Mucosa of rectum (tissue), 2 donors: ENCODE results near the gene BCAS1.

ENCODE experiments used
- H3K27ac ChIP-seq, 2 donors: one replicate each; pipeline ENCODE4 v1.7.0; 2013; ENCODE audit warnings: inconsistent platforms in 2 of 2, low read depth in 2 of 2, low read length in 2 of 2
- H3K27me3 ChIP-seq, 2 donors: one replicate each; pipeline ENCODE4 v1.7.0; 2013; ENCODE audit warnings: low read length in 2 of 2; ENCODE audit not compliant: control insufficient read depth in 2 of 2, insufficient read depth in 2 of 2
- H3K36me3 ChIP-seq, 2 donors: one replicate each; pipeline ENCODE4 v1.7.0; 2013; ENCODE audit warnings: low read length in 2 of 2; ENCODE audit not compliant: control insufficient read depth in 2 of 2, insufficient read depth in 2 of 2
- H3K4me1 ChIP-seq, 2 donors: one replicate each; pipeline ENCODE4 v1.7.0; 2013; ENCODE audit warnings: low read length in 2 of 2, mild to moderate bottlenecking in 1 of 2; ENCODE audit not compliant: control insufficient read depth in 2 of 2, insufficient read depth in 2 of 2
- H3K4me3 ChIP-seq, 2 donors: one replicate each; pipeline ENCODE4 v1.7.0; 2013; ENCODE audit warnings: low read length in 2 of 2
- H3K9ac ChIP-seq, 2 donors: one replicate each; pipeline ENCODE4 v1.7.0; 2013; ENCODE audit warnings: low read length in 2 of 2, low read depth in 1 of 2, mild to moderate bottlenecking in 1 of 2
- H3K9me3 ChIP-seq, 2 donors: one replicate each; pipeline ENCODE4 v1.7.0; 2013; ENCODE audit warnings: low read length in 2 of 2; ENCODE audit not compliant: control insufficient read depth in 2 of 2
- donor health status: healthy.
- donor health status: Normal muscosa, but diverticular disease.

Gene BCAS1

DNA sequence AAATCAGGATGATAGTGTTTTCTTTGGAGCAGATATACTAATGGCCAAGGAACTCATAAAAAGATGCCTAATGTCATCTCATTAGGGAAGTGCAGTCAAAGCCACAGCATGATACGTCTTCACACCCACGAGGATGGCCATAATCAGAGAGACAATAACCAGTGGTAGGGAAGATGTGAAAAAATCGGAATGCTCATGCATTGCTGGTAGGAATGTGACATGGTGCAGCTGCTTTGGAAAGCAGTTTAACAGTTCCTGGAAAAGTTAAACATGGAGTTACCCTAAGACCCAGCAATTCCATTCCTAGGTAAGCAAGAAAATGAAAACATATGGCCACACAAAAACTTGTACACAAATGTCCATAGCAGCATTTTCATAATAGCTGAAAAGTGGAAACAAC is 29.9 kb downstream of the BCAS1 start:
- H3K27me3 ChIP-seq = no peaks in the 10 kb centered on the region
- no peak overlapping the region for H3K4me3 ChIP-seq
- no peak overlapping the region for H3K9ac ChIP-seq
- no peak overlapping the region for H3K27ac ChIP-seq
- no peaks in the 10 kb centered on the region for H3K4me1 ChIP-seq
- no peaks in the 10 kb centered on the region for H3K9me3 ChIP-seq
- no peaks in the 10 kb centered on the region for H3K36me3 ChIP-seq

DNA sequence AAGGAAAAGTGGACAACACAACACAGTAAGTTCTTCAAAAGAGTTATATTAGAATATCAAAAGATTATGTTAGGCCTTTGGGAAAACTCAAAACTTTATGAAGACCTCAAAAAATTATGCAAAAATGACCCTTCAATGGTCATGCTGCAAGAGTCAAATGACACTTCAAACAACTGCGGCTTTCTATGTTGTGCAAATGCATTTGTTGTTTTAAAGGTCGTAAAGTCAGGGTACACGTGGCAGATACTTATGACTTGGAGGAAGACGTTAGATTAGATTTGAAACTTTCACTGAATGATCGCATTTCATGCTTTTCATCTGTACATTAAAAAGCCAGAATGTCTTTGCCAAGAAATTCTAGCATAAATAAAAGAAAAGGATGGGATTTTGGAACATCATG is 31.4 kb downstream of the BCAS1 start:
- Histone ChIP-seq H3K4me3 (no peak overlapping the region), H3K27me3 (no peaks in the 10 kb centered on the region), H3K9ac (no peak overlapping the region), H3K36me3 (no peaks in the 10 kb centered on the region), H3K9me3 (no peaks in the 10 kb centered on the region), H3K4me1 (no peaks in the 10 kb centered on the region), H3K27ac (no peak overlapping the region)

DNA sequence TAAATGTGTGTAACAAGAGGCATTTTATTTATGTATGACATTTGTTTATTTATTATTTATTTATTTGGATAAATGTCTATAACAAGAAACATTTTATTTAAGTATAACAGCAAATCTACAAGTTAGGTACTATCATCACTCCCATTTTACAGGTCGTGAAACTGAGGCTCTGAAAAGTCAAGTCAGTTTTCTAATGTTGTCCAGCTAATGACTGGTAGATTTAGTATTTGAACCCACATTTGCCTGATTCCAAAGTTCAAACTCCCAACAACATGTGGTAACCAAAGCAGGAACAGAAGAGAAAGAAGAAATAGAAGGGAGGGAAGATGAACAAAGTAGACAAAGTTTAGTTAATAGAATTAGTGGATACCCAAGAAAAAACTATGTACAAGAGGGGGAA is 32.9 kb downstream of the BCAS1 start:
- Histone ChIP-seq H3K4me1 (no peaks in the 10 kb centered on the region), H3K9me3 (no peaks in the 10 kb centered on the region), H3K36me3 (no peaks in the 10 kb centered on the region), H3K27ac (no peak overlapping the region), H3K9ac (no peak overlapping the region), H3K4me3 (no peak overlapping the region), H3K27me3 (no peaks in the 10 kb centered on the region)

DNA sequence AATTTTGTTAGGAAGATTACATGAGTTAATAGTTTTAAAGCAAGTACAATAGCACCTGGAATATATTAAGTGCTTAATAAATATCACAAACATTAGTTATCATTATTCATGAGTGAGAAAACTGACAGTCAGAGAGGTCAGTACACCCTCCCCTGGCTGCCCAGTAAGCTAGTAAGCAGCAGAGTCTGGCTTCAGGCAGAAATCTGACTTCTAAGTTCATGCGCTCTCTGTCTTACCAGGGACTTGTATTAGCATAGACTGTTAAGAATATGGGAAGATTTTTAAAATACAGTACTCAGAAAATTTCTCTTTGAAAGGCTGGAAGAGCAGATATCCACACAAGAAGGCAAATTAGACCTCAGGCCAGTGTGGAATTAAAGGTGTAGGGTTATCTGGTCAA is 40.8 kb downstream of the BCAS1 start:
- Histone ChIP-seq H3K4me1 (peaks cover 0 to 14% of the 10 kb centered on the region in 2 donors), H3K9me3 (no peaks in the 10 kb centered on the region), H3K36me3 (peaks cover 0 to 13% of the 10 kb centered on the region in 2 donors), H3K27ac (no peak overlapping the region), H3K27me3 (no peaks in the 10 kb centered on the region), H3K9ac (no peak overlapping the region), H3K4me3 (no peak overlapping the region)

DNA sequence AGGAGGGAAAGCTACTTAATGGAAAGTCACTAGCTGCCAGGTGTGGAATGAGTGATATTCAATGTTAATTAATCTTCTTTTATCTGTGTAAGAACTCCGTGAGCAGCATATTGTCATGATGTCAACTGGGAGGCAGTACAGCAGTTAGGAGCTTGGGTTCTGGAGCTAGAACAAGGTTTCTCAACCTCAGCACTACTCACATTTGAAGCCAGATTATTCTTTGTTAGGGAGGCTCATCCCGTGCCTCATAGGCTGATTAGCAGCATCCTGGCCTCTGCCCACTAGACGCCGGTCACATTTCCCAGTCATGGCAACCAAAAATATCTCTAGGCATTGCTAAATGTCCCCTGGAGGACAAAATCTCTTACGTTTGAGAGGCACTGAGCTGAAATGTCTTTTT is 41.2 kb downstream of the BCAS1 start:
- Histone ChIP-seq H3K9me3 (no peaks in the 10 kb centered on the region), H3K9ac (no peak overlapping the region), H3K4me3 (no peak overlapping the region), H3K27ac (no peak overlapping the region), H3K4me1 (peaks cover 0 to 14% of the 10 kb centered on the region in 2 donors), H3K27me3 (no peaks in the 10 kb centered on the region), H3K36me3 (peaks cover 0 to 13% of the 10 kb centered on the region in 2 donors)

DNA sequence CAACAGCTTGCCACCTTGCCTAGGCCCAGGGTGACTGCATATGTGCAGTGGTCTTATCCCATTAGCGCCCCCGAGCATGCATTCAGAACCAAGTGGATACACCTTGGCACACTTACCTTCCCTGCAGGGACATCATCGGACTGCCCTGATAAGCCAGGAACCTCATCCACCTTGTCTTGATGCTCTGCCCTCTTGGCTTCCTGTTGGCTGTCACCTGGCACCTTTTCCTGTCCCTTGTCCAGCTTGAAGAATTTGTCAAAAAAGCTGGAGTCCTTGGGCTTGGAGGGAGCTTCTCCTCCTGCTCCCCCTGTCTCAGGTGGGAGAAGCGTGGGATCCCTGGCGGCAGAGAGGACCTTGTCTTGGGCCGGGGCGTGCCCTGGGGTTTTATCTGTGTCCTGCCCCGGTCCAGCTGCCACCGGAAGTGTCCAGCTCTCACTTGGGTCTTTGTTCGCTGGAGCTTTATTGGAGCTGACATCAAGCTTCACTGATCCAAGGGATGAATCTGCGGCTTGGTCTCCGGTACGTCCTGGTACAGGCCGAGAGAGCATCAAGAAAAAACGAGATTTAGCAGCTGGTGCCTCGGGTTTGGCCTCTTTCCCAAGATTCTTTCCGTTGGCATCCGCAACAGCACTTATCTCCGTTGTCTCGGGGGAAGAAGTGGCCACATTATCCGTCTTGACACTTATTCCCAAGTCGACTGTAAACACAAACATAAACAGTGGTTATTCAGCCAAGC is 42.0 kb downstream of the BCAS1 start:
- Histone ChIP-seq H3K4me3 (no peak overlapping the region), H3K27ac (peak overlapping the region in 1 of 2 donors; percentile 22), H3K27me3 (no peaks in the 10 kb centered on the region), H3K4me1 (peaks cover 0 to 14% of the 10 kb centered on the region in 2 donors), H3K9me3 (no peaks in the 10 kb centered on the region), H3K9ac (peak overlapping the region in 1 of 2 donors; percentile 18), H3K36me3 (peaks cover 0 to 13% of the 10 kb centered on the region in 2 donors)

DNA sequence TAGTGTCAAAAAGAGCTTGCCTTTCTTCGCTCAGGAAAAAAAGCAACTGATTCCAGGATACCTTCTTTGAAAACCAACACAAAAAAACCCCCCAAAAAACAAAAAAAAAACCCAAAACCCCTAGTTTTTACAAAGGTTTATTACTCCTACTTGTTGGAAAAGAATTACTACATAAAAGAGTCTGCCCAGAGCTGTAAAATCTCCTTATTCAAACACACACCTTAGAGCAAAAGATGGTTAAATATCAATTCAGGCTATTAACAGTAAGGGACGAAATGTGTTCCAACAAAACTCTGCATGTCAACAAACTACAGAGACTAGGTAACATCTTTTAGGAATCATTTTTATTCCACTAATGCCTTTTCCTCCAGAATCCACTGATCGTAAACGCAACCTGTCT is 42.7 kb downstream of the BCAS1 start:
- Histone ChIP-seq H3K4me3 (no peak overlapping the region), H3K36me3 (peaks cover 0 to 16% of the 10 kb centered on the region in 2 donors), H3K9ac (no peak overlapping the region), H3K9me3 (no peaks in the 10 kb centered on the region), H3K27ac (peak overlapping the region in 1 of 2 donors; percentile 22), H3K4me1 (peaks cover 0 to 14% of the 10 kb centered on the region in 2 donors), H3K27me3 (no peaks in the 10 kb centered on the region)

DNA sequence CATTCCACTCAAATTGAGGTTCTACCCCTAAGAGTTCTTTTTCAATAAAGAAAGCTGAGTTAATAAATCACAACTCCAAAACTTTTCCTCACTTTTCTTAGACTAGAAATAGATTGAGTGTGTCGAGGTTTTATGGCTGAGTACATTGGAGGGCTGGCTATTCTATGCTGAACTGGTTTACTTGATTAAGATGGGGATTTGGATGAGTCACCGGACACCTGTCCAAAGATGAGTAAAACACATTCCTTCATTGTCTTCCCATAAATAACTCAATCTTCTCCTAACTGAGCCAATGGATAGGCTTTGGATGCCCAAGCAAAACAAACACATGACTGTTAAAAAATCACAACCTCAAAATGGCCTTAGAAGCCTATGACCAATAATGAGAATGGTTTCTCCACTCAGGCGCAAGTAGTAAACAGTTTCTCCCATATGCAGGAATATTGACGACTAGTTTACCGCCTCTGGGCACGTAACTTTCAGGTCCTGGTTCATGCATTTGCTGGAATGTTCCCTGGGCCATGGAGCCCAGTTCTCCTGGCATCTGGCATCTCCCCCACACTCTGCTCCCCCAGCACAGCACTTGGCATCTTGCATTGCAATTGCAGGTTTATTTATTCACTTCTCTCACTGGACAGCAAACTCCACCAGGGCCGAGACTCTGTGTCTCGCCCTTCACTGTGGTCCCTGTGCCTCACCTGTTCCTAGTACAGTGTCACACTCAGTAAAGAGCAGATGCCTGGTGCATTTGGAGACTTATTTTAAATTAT is 43.9 kb downstream of the BCAS1 start:
- no peak overlapping the region for H3K27ac ChIP-seq
- H3K9me3 ChIP-seq = no peaks in the 10 kb centered on the region
- peaks cover 0 to 14% of the 10 kb centered on the region in 2 donors for H3K4me1 ChIP-seq
- H3K4me3 ChIP-seq = no peak overlapping the region
- H3K27me3 ChIP-seq = no peaks in the 10 kb centered on the region
- peaks cover 0 to 16% of the 10 kb centered on the region in 2 donors for H3K36me3 ChIP-seq
- H3K9ac ChIP-seq = no peak overlapping the region

DNA sequence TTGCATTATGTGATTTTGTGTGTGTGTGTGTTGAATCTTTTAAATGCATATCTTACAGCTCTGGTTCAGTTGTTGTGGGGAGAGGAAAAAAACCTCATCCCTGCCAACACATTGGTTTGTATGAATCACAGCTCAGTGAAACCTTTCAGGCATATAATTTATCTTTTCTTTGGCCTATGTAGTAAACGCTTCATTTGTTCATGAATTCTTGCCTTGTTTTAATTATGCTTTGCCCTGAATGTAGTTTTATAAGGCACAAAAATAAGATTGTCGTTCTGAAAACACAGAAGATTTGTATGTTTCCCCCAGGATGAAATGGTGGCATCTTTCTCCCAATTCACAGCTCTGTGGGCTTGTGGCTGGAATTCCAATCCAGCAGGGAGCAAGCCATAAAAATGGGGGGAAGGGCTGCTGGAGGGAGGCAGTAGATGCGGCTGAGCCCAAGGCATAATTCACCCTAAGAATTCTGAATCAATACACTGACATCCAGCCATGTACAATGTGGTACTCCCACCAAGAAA is 45.1 kb downstream of the BCAS1 start:
- Histone ChIP-seq H3K27me3 (no peaks in the 10 kb centered on the region), H3K27ac (no peak overlapping the region), H3K9me3 (no peaks in the 10 kb centered on the region), H3K4me3 (no peak overlapping the region), H3K9ac (no peak overlapping the region), H3K4me1 (peaks cover 0 to 14% of the 10 kb centered on the region in 2 donors), H3K36me3 (peaks cover 0 to 17% of the 10 kb centered on the region in 2 donors)

DNA sequence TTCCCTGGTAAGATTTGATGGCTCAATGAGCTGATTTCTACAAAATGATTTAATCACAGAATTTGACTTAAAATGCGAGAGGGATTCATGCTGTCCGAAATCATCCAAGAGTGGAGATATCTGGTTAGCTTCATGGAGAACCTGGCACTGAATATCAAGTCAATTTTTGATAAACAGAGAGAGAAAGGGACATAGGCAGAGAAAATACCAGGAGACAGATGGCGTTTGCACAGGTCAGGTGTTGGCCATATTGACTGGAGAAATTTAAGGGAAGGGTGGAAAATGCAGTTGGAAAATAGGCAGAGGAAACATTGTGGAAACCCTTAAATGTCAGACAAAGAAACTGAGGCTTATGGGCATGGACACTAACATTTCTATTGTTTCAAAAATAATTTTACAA is 47.0 kb downstream of the BCAS1 start:
- Histone ChIP-seq H3K9me3 (no peaks in the 10 kb centered on the region), H3K27ac (no peak overlapping the region), H3K36me3 (peaks cover 0 to 10% of the 10 kb centered on the region in 2 donors), H3K9ac (no peak overlapping the region), H3K4me1 (peaks cover 0 to 9% of the 10 kb centered on the region in 2 donors), H3K27me3 (no peaks in the 10 kb centered on the region), H3K4me3 (no peak overlapping the region)
